HCT116 (cell line): ENCODE results near the gene MALT1. TPM values are rescaled to one million over a fixed set of nuclear protein-coding genes. Genes with fewer than 3 reads are reported as not detected.

Experiments used
- ATAC-seq: fragments of 200-7000 bp; cut with Tn5 transposase; 2 replicates; pipeline ENCODE4 v1.9.1; 2020; ENCODE audit warnings: mild to moderate bottlenecking, moderate library complexity
- BruUV-seq: library from RNA; stranded (reverse); fragments of 400-500 nt; replicated peaks from 2 replicates; lab custom pipeline; 2021; lab: Mats Ljungman, UMichigan
- CTCF ChIA-PET: fragments of 300-600 bp; sonication (Branson Sonifier 250); formaldehyde crosslinking; loops from one replicate; lab custom pipeline; 2021; ENCODE audit warnings: antibody characterized with exemption; lab: Charles Lee
- POLR2A ChIA-PET: fragments of 300-600, 350-600 bp; sonication (Branson Sonifier 250); formaldehyde crosslinking; loops from one replicate; lab custom pipeline; 2021; ENCODE audit warnings: antibody characterized with exemption; lab: Charles Lee
- RAD21 ChIA-PET, 2 experiments: fragments of 300-600 bp; sonication (Branson Sonifier 250); formaldehyde crosslinking; loops; one replicate each; lab custom pipeline; 2023; ENCODE audit warnings: low total read pairs in 2 of 2; ENCODE audit not compliant: uncharacterized antibody in 2 of 2, unreplicated experiment in 2 of 2, low non-redundant PET in 1 of 2; lab: Charles Lee
- DNase-seq: peaks from one replicate; pipeline ENCODE4 v3.0.0-alpha.2; 2010; ENCODE audit warnings: low read depth, low spot score
- H2AFZ ChIP-seq: fragments of 200-600 bp; shearing (Covaris generic), sonication (generic); 2 replicates; pipeline ENCODE4 v1.6.1; 2017; ENCODE audit warnings: low read depth, mixed run types, mixed read lengths, antibody characterized with exemption, low read length; ENCODE audit not compliant: poor library complexity, severe bottlenecking
- H3K27ac ChIP-seq: 2 replicates; pipeline ENCODE4 v1.5.1; 2012; ENCODE audit warnings: low read depth, low read length
- H3K27me3 ChIP-seq: fragments of 200-600 bp; sonication (generic); 2 replicates; pipeline ENCODE4 v1.6.1; 2016; ENCODE audit warnings: mixed run types, low read length, mixed read lengths; ENCODE audit not compliant: insufficient read depth
- H3K36me3 ChIP-seq, 2 experiments: fragments of 200-500 bp in 1 of 2; fragments of 200-600 bp in 1 of 2; sonication (Bioruptor generic) in 1 of 2; sonication (generic) in 1 of 2; 2 replicates each; pipeline versions ENCODE4 v1.5.1 to v1.6.1; 2014 to 2016; ENCODE audit warnings: low read length in 2 of 2, inconsistent platforms in 1 of 2, mixed read lengths in 1 of 2, mixed run types in 1 of 2; ENCODE audit not compliant: insufficient read depth in 2 of 2, control insufficient read depth in 1 of 2
- H3K4me1 ChIP-seq, 2 experiments: fragments of 200-600 bp in 1 of 2; sonication (generic) in 1 of 2; 2 replicates each; pipeline versions ENCODE4 v1.5.1 to v1.6.1; 2012 to 2017; ENCODE audit warnings: low read length in 2 of 2, inconsistent platforms in 1 of 2, mild to moderate bottlenecking in 1 of 2, mixed read lengths in 1 of 2, mixed run types in 1 of 2, moderate library complexity in 1 of 2; ENCODE audit not compliant: insufficient read depth in 2 of 2, control insufficient read depth in 1 of 2
- H3K4me2 ChIP-seq: fragments of 200-600 bp; sonication (generic); 2 replicates; pipeline ENCODE4 v1.6.1; 2017; ENCODE audit warnings: mixed run types, low read length, mixed read lengths
- H3K4me3 ChIP-seq, 2 experiments: fragments of 200-600 bp in 1 of 2; sonication (generic) in 1 of 2; replicated peaks in 1 of 2; 2 replicates each; pipeline ENCODE4 v1.5.1; 2011 to 2016; ENCODE audit warnings: low read length in 2 of 2, control low read depth in 1 of 2, low read depth in 1 of 2, mild to moderate bottlenecking in 1 of 2, mixed read lengths in 1 of 2, mixed run types in 1 of 2
- H3K79me2 ChIP-seq: fragments of 200-600 bp; sonication (generic); 2 replicates; pipeline ENCODE4 v1.6.1; 2017; ENCODE audit warnings: mild to moderate bottlenecking, mixed run types, low read length, moderate library complexity, mixed read lengths; ENCODE audit not compliant: insufficient read depth
- H3K9ac ChIP-seq: fragments of 200-600 bp; sonication (generic); 2 replicates; pipeline ENCODE4 v1.6.1; 2016; ENCODE audit warnings: low read length, mixed read lengths
- H3K9me2 ChIP-seq: fragments of 200-600 bp; sonication (generic), shearing (Covaris generic); 2 replicates; pipeline ENCODE4 v1.6.1; 2017; ENCODE audit warnings: mixed run types, mild to moderate bottlenecking, moderate library complexity; ENCODE audit not compliant: insufficient read depth
- H3K9me3 ChIP-seq, 2 experiments: fragments of 200-500 bp in 1 of 2; fragments of 200-600 bp in 1 of 2; sonication (Bioruptor generic) in 1 of 2; sonication (generic) in 1 of 2; 2 replicates each; pipeline ENCODE4 v1.6.1; 2014 to 2017; ENCODE audit warnings: low read length in 2 of 2, mixed read lengths in 2 of 2, inconsistent platforms in 1 of 2, low read depth in 1 of 2, mild to moderate bottlenecking in 1 of 2, mixed run types in 1 of 2, moderate library complexity in 1 of 2; ENCODE audit not compliant: control insufficient read depth in 1 of 2, insufficient read depth in 1 of 2
- H4K20me1 ChIP-seq: fragments of 200-600 bp; sonication (generic), shearing (Covaris generic); 2 replicates; pipeline ENCODE4 v1.6.1; 2017; ENCODE audit warnings: mixed run types, mild to moderate bottlenecking, moderate library complexity; ENCODE audit not compliant: insufficient read depth
- CBX3 ChIP-seq: IDR thresholded peaks from 2 replicates; pipeline ENCODE4 v1.6.1; 2012; ENCODE audit warnings: low read depth
- CEBPB ChIP-seq: IDR thresholded peaks from 2 replicates; pipeline ENCODE4 v1.6.1; 2012; ENCODE audit warnings: low read depth
- ELF1 ChIP-seq: IDR thresholded peaks from 2 replicates; pipeline ENCODE4 v1.6.1; 2012; ENCODE audit warnings: low read depth, borderline replicate concordance
- EZH2 ChIP-seq: fragments of 200-600 bp; sonication (generic); IDR thresholded peaks from 2 replicates; pipeline ENCODE4 v1.6.1; 2017; ENCODE audit warnings: antibody characterized with exemption, mixed run types
- EZH2phosphoT487 ChIP-seq: fragments of 200-600 bp; IDR thresholded peaks from 2 replicates; pipeline ENCODE4 v1.6.1; 2018; ENCODE audit warnings: antibody characterized with exemption, borderline replicate concordance
- FOSL1 ChIP-seq: IDR thresholded peaks from 2 replicates; pipeline ENCODE4 v1.6.1; 2012; ENCODE audit warnings: low read depth
- JUND ChIP-seq: IDR thresholded peaks from 2 replicates; pipeline ENCODE4 v1.6.1; 2012
- POLR2AphosphoS5 ChIP-seq: IDR thresholded peaks from 2 replicates; pipeline ENCODE4 v1.6.1; 2011; ENCODE audit warnings: mild to moderate bottlenecking, low read depth, low read length, moderate library complexity
- RAD21 ChIP-seq: IDR thresholded peaks from 2 replicates; pipeline ENCODE4 v1.6.1; 2012; ENCODE audit warnings: low read depth, mild to moderate bottlenecking
- SIN3A ChIP-seq: IDR thresholded peaks from 2 replicates; pipeline ENCODE4 v1.6.1; 2012; ENCODE audit warnings: low read depth
- SP1 ChIP-seq: IDR thresholded peaks from 2 replicates; pipeline ENCODE4 v1.6.1; 2012; ENCODE audit warnings: low read depth
- SRF ChIP-seq: IDR thresholded peaks from 2 replicates; pipeline ENCODE4 v1.6.1; 2012; ENCODE audit warnings: low read depth
- TCF7L2 ChIP-seq: IDR thresholded peaks from 2 replicates; pipeline ENCODE4 v1.7.0; 2011; ENCODE audit warnings: borderline replicate concordance, inconsistent platforms; ENCODE audit not compliant: insufficient read depth, insufficient read length; ENCODE audit errors: extremely low read depth
- YY1 ChIP-seq: IDR thresholded peaks from 2 replicates; pipeline ENCODE4 v1.6.1; 2011; ENCODE audit warnings: low read length, low read depth, moderate library complexity, mild to moderate bottlenecking; ENCODE audit not compliant: insufficient replicate concordance; ENCODE audit errors: extremely low read depth
- ZFX ChIP-seq: fragments of 450-650 bp; IDR thresholded peaks from 2 replicates; pipeline ENCODE4 v1.6.1; 2017
- ZNF274 ChIP-seq: fragments of 200-500 bp; sonication (Bioruptor generic); IDR thresholded peaks from 2 replicates; pipeline ENCODE4 v1.6.1; 2014; ENCODE audit warnings: mild to moderate bottlenecking, low read depth, low read length, inconsistent platforms
- intact Hi-C: fragments of 100-400 bp; cut with micrococcal nuclease; formaldehyde crosslinking; loops from 2 replicates; pipeline ENCODE4 v1.10.0; 2022
- total RNA-seq: library from RNA; stranded (reverse); gene quantifications from one replicate; pipeline ENCODE4 v1.2.1, GENCODE V29; 2021; ENCODE audit not compliant: unreplicated experiment
- TF ChIP-seq, protein P1 (sequence below), 3 experiments: fragments of 200-600 bp in 1 of 3; sonication (generic) in 1 of 3; IDR thresholded peaks in 2 of 3; conservative IDR thresholded peaks in 1 of 3; 2 replicates each; pipeline ENCODE4 v1.5.1; 2012 to 2017; ENCODE audit warnings: low read depth in 2 of 3, low read length in 2 of 3, antibody characterized with exemption in 1 of 3, borderline replicate concordance in 1 of 3, control low read depth in 1 of 3, mild to moderate bottlenecking in 1 of 3, mixed read lengths in 1 of 3, mixed run types in 1 of 3, moderate library complexity in 1 of 3; ENCODE audit not compliant: insufficient read depth in 1 of 3
- TF ChIP-seq, protein P2 (sequence below): IDR thresholded peaks from 2 replicates; pipeline ENCODE4 v1.6.1; 2012; ENCODE audit warnings: low read depth
- TF ChIP-seq, protein P3 (sequence below): IDR thresholded peaks from 2 replicates; pipeline ENCODE4 v1.6.1; 2012
- TF ChIP-seq, protein P4 (sequence below): IDR thresholded peaks from 2 replicates; pipeline ENCODE4 v1.6.1; 2012

MALT1 gene
- total RNA-seq, 1 experiment from 2014 or later: 41.1 TPM

DNA sequence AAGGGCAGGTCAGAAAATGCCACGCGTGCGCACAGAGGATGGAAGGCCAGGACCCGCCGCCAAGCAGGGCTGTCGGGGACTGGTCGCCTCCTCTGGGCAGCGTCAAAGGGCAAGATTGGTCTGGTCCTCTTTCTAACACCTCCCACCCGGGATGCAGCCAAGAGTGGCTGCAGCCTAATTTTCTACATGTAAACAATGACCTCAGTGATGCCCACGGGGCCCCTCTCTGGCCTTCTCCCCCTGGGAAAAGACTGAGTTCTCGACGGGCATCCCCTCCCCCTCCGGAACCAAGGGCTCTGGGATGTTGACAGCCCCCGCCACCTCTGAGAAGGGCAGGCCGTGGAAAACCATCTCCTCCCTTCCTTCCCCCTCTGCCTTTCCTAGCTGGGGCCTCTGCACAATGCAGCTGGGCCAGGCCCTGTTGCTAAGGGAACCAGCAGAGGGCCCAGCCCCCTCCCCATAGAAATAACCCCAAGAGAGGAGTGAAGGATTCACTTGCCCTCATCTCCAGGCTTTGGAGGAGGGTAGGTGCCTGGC, 113.4 kb downstream of the MALT1 start (continued):
- TF ChIP-seq, protein P1, sequence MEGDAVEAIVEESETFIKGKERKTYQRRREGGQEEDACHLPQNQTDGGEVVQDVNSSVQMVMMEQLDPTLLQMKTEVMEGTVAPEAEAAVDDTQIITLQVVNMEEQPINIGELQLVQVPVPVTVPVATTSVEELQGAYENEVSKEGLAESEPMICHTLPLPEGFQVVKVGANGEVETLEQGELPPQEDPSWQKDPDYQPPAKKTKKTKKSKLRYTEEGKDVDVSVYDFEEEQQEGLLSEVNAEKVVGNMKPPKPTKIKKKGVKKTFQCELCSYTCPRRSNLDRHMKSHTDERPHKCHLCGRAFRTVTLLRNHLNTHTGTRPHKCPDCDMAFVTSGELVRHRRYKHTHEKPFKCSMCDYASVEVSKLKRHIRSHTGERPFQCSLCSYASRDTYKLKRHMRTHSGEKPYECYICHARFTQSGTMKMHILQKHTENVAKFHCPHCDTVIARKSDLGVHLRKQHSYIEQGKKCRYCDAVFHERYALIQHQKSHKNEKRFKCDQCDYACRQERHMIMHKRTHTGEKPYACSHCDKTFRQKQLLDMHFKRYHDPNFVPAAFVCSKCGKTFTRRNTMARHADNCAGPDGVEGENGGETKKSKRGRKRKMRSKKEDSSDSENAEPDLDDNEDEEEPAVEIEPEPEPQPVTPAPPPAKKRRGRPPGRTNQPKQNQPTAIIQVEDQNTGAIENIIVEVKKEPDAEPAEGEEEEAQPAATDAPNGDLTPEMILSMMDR (IDR thresholded peaks at IDR 0.05 in 2 of 3, conservative IDR thresholded peaks at IDR 0.05 in 1 of 3; ENCODE audit: borderline replicate concordance in 1 of 3, insufficient read depth in 1 of 3, low read depth in 2 of 3, low read length in 2 of 3): no peak
- TF ChIP-seq YY1: no peak
- no peak for TF ChIP-seq ZFX
- TF ChIP-seq CEBPB: no peak
- TF ChIP-seq, all 23 proteins: peak for 0

DNA sequence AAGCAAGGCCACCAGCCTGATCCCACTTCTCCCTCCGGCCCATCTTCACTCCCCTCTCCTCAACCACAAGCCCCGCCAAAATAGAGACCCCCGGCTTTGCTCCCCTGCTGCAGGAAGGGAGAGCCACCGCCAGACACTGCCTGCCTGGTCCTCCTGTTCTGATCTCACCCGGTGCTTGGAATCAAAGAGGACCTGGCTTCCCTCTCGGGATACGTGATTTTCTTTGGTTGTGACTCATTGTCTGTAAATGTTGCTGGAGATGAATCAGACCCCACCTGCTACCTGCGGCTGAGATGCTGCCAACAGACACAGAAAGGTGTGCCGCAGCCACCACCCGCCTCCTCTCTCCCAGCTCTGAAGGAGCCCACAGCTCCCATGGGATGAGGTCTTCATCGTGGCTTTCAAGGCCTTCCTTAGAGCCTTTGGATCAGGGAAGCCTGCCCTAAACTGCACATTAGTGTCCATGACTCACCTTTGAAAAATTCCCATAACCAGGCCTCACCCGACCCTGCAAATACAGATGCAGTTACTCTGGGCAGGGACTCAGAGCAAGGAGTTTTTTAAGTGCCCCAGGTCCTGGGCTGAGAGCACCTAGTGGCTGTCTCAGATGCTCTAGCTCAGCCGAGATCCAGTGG, 114.0 kb downstream of the MALT1 start:
- BruUV-seq: no TSS peak
- intact Hi-C loops: loop anchor here (5.0 kb wide), 2 partner anchors 77 to 617 kb away; partner anchors contain the start of gene ZNF532
- Histone ChIP-seq H3K4me3 (no peak overlapping the region), H3K9me2 (no peaks in the 10 kb centered on the region), H3K27me3 (peaks cover 50% of the 10 kb centered on the region), H3K4me2 (peak overlapping the region; percentile 44), H3K79me2 (no peaks in the 10 kb centered on the region), H3K9ac (no peak overlapping the region), H3K36me3 (no peaks in the 10 kb centered on the region), H2AFZ (no peak overlapping the region), H3K9me3 (no peaks in the 10 kb centered on the region), H3K4me1 (peaks cover 12 to 26% of the 10 kb centered on the region in 2 experiments), H4K20me1 (no peaks in the 10 kb centered on the region), H3K27ac (no peak overlapping the region)
- CTCF ChIA-PET: interaction anchor here (1.2 to 1.8 kb wide), 4 partner anchors 15 to 285 kb away, joined by 3 to 7 read pairs (median 4); no protein-coding TSS in a partner anchor
- ATAC-seq (peak; percentile 84), DNase-seq (peak; percentile 88)
- RAD21 ChIA-PET: no interaction called here
- POLR2A ChIA-PET: no interaction called here
- TF ChIP-seq CEBPB (peak; percentile 79), SRF (peak; percentile 67; the same call in 1 of the 2 replicates), SIN3A (peak; percentile 98), YY1 (no peak), CBX3 (peak; percentile 72; the same call in 1 of the 2 replicates), FOSL1 (peak; percentile 98), RAD21 (peak; percentile 6; the same call in 1 of the 2 replicates), ELF1 (no peak), EZH2phosphoT487 (no peak), TCF7L2 (peak; percentile 93), ZNF274 (no peak), SP1 (peak; percentile 81), JUND (peak; percentile 98), POLR2AphosphoS5 (peak; percentile 61; the same call in 1 of the 2 replicates), EZH2 (no peak)
- TF ChIP-seq, protein P2, sequence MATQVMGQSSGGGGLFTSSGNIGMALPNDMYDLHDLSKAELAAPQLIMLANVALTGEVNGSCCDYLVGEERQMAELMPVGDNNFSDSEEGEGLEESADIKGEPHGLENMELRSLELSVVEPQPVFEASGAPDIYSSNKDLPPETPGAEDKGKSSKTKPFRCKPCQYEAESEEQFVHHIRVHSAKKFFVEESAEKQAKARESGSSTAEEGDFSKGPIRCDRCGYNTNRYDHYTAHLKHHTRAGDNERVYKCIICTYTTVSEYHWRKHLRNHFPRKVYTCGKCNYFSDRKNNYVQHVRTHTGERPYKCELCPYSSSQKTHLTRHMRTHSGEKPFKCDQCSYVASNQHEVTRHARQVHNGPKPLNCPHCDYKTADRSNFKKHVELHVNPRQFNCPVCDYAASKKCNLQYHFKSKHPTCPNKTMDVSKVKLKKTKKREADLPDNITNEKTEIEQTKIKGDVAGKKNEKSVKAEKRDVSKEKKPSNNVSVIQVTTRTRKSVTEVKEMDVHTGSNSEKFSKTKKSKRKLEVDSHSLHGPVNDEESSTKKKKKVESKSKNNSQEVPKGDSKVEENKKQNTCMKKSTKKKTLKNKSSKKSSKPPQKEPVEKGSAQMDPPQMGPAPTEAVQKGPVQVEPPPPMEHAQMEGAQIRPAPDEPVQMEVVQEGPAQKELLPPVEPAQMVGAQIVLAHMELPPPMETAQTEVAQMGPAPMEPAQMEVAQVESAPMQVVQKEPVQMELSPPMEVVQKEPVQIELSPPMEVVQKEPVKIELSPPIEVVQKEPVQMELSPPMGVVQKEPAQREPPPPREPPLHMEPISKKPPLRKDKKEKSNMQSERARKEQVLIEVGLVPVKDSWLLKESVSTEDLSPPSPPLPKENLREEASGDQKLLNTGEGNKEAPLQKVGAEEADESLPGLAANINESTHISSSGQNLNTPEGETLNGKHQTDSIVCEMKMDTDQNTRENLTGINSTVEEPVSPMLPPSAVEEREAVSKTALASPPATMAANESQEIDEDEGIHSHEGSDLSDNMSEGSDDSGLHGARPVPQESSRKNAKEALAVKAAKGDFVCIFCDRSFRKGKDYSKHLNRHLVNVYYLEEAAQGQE: no peak
- TF ChIP-seq, protein P3, sequence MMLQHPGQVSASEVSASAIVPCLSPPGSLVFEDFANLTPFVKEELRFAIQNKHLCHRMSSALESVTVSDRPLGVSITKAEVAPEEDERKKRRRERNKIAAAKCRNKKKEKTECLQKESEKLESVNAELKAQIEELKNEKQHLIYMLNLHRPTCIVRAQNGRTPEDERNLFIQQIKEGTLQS: no peak
- TF ChIP-seq, protein P4, sequence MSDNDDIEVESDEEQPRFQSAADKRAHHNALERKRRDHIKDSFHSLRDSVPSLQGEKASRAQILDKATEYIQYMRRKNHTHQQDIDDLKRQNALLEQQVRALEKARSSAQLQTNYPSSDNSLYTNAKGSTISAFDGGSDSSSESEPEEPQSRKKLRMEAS: peak; percentile 70
